Lower leg skin (tissue), 4 donors: Measurements from ENCODE around the gene SH3D21. TPM values are rescaled to one million over a fixed set of nuclear protein-coding genes. Genes with fewer than 3 reads are reported as not detected.

Experiments used
- DNase-seq, 2 donors: peaks; one replicate each; pipeline ENCODE4 v3.0.0-alpha.2; 2019; ENCODE audit warnings: low spot score in 2 of 2
- H3K4me3 ChIP-seq: fragments of 200-600 bp; sonication (generic); 2 replicates; pipeline ENCODE4 v1.5.1; 2017; ENCODE audit warnings: mild to moderate bottlenecking, low read depth; ENCODE audit not compliant: poor library complexity, severe bottlenecking
- CTCF ChIP-seq, 3 donors: fragments of 450-650 bp; IDR thresholded peaks; one replicate each; pipeline ENCODE4 v1.5.1; 2016; ENCODE audit warnings: antibody characterized with exemption in 3 of 3, mild to moderate bottlenecking in 3 of 3, moderate library complexity in 2 of 3
- POLR2A ChIP-seq, 2 donors: fragments of 450-650 bp; IDR thresholded peaks; one replicate each; pipeline ENCODE4 v1.6.1; 2016 to 2017; ENCODE audit warnings: antibody characterized with exemption in 2 of 2, mild to moderate bottlenecking in 1 of 2, moderate library complexity in 1 of 2
- WGBS, 2 donors: methylation state at CpG; one replicate each; pipeline ENCODE4 v1.1.5; 2018; 5-methylcytosine and 5-hydroxymethylcytosine counted together
- intact Hi-C: fragments of 100-400 bp; cut with DNase I; formaldehyde crosslinking; loops from one replicate; pipeline ENCODE4 v1.15.0; 2023; ENCODE audit warnings: low total_unique reads
- total RNA-seq, 4 donors: library from RNA; depleted of rRNA; stranded (reverse); fragments of >200 nt; gene quantifications; one replicate each; pipeline ENCODE4 v1.1.0, GENCODE V29; 2016

Gene SH3D21
- total RNA-seq, 4 donors from 2014 or later, result 9.8 to 20.9 (median 14.6) TPM

GRCh38 chr1:36352125-36352909, 46.1 kb downstream of the SH3D21 start:
- H3K4me3 ChIP-seq, result no peak overlapping the region
- 80 to 82% methylated on average over 13 of the region's 13 CpGs for WGBS, 2 donors
- intact Hi-C loops, result no loop called here
- DNase-seq, result no peak
- TF ChIP-seq POLR2A (IDR thresholded peaks at IDR 0.05) (no peak), CTCF (IDR thresholded peaks at IDR 0.05) (no peak)

- WGBS, 2 donors, result 79 to 85% methylated on average over 11 to 14 of the region's 15 CpGs
- no peak for DNase-seq
- H3K4me3 ChIP-seq, result no peak overlapping the region
- intact Hi-C loops, result no loop called here
- no peak for TF ChIP-seq CTCF (IDR thresholded peaks at IDR 0.05)
- no peak for TF ChIP-seq POLR2A (IDR thresholded peaks at IDR 0.05)
These were observed 47.0 kb downstream of the SH3D21 start for GRCh38 chr1:36352910-36353878.

- no peak for TF ChIP-seq CTCF (IDR thresholded peaks at IDR 0.05)
- TF ChIP-seq POLR2A (IDR thresholded peaks at IDR 0.05), result no peak
- DNase-seq, result no peak
- 93 to 95% methylated on average over 11 of the region's 11 CpGs for WGBS, 2 donors
- intact Hi-C loops, result no loop called here
- H3K4me3 ChIP-seq, result no peak overlapping the region
These were observed 48.3 kb downstream of the SH3D21 start for GRCh38 chr1:36354486-36354885.

GRCh38 chr1:36355811-36356210, 49.6 kb downstream of the SH3D21 start:
- intact Hi-C loops, result no loop called here
- DNase-seq, result no peak
- no peak overlapping the region for H3K4me3 ChIP-seq
- TF ChIP-seq CTCF (IDR thresholded peaks at IDR 0.05) (no peak), POLR2A (IDR thresholded peaks at IDR 0.05) (no peak)
- WGBS, 2 donors, result 79 to 87% methylated on average over 4 of the region's 4 CpGs

GRCh38 chr1:36358514-36359084, 52.4 kb downstream of the SH3D21 start:
- intact Hi-C loops, result no loop called here
- WGBS, 2 donors, result 90 to 93% methylated on average over 13 of the region's 13 CpGs
- no peak overlapping the region for H3K4me3 ChIP-seq
- DNase-seq, result no peak
- TF ChIP-seq POLR2A (IDR thresholded peaks at IDR 0.05), result no peak
- no peak for TF ChIP-seq CTCF (IDR thresholded peaks at IDR 0.05)
